CD4-positive, alpha-beta T cell treated with Interferon gamma for 1 hour (primary cell): ENCODE measurements around the gene CRACDL.

Experiments
- DNase-seq: peaks from one replicate; pipeline ENCODE4 v3.0.0-alpha.2; 2020

CRACDL gene

DNA sequence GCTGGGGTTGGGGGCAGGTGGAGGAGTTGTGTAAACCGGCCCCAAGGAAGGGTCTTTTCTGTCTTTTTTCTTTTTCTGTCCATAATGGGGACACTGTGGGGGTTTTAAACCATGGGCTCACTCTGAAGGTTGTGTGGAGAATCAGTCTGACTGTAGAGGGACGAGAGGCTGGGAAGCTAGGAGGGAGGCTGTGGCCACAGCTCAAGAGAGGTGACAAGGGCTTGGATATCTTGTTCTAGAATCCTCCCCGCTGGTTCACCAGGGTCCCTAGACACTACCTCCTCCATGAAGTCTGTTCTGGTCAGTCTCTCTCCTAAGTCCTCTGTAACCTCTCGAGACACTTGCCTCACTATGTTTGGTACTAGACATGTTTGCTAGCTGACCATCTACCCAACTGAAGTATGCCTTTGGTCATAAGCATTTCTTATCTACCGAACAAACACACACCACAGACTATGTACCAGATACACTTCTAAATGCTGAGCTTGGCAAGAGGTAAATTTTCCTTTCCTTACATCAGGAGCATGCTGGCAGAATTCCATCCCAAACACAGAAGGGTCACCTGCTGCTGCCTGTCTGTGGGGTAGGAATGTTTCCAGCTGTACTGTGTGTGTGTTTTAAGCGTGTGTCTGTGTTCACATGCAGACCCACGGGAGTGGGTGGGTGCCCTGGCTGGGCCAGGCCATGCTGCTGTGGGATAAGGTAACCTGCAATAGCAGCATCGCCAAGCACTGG, 135.5 kb downstream of the CRACDL start:
- no peak for DNase-seq

DNA sequence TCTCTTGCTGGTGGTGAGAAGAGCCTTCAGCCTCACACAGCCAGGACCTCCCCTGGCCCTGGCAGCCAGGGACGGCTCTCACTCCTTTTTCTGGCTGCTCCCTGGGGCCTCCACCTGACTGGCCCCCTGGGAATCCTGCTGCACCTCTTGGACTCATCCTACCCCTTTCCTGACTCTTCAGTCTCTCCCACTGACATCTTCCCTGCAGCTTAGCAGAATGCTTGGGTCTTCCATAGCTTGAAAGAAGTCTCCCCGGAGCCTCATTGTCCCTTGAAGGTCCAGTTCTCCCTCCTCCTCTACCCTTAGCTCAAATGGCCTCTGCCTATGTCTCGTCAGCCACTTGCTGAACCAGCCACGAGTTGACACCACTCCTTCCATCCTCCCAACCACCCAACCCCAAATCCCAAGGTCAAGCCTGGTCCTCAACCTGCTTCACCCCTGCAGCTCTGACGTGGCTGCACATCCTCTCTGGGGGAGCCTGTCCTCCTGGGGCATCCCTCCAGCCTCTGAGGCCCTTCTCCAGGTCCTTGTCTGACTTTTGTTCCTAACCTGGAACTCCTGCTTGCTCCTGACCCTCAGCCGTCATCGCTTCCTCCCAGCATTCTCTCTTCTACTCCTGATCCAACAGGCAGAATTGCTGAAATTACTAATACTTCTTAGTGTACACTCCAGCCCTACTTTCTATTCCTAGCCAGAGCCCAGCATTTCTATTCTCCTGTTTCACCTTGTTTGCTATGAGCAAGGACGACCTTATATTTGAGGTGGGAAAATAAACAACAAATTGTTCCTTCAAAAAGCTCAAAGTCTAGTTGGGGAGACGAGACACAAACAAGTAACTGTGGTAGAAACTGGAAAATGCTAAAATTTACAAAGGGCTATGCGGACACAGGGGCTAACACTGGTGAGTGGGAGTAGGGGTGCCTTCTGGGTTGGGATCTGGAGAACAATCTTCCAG, 136.4 kb downstream of the CRACDL start:
- DNase-seq: no peak

DNA sequence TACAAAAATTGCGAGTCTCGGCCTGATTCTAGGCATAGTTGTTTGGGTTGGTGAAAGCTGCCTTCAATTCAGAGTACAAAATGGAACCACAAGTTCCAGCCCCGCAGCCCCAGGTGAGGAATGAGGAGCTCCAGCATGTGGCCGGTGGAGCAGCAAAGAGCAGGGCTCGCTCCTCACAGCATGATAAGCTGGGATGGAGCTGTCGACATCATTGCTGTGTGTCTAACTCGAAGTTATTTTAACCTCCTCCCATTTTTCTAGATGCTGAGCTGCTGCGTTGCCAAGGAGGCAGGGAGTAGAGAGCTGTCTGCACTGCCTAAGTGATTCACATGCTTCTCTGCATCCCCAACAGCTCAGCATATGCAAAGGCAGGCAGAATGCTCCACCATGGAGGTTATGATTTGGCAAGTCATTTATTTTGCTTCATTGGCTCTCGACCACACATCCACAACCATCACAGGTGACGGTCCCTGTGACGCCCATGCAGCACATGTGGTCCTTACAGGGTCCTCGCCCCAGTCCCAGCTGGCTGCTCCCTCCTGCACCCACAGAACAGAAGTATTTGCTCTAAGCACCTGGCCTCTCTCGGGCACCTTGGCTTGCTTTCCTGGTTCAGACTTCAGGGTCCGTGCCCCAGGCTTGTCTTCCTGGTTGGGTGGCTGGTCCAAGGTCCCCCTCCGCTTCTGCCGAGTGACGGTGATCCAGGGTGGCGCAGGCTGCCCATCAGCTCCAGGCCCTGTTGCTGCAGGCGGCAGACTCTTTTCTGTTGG, 139.1 kb downstream of the CRACDL start:
- no peak for DNase-seq

DNA sequence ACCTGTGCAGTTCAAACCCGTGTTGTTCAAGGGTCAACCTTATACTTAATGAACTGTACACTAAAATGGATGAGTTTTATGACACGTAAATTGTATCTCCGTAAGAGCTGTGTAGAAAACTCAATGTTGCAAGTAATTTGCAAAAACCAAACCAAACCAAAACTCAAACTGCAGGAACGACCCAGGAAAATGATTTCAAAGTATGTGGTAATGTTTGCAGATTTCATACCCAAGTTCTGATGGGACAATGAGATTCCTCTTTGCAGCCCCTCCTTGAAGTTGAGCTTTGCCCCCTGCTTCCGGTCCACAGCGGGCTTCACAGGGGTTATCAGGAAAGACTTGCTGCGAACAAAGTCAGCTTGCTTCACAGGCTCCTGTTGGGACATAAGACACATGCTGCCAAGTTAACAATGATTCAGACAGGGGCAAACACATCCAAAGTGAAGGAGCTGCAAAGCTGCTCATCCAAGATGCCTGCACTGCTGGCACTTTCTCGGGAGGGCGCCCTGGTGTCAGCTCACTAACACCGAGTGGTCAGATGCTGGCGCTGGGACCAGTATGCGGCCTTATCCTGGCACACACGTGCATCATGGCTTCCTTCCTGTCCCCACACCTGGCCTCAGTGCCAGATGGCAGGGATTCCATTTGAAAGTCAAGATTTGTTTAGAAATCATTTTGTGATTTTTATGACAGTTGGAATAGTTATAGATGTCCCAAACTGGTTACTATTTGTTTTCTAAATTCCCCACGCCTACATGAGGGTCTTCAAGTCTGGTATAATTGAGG, 139.9 kb downstream of the CRACDL start:
- no peak for DNase-seq

DNA sequence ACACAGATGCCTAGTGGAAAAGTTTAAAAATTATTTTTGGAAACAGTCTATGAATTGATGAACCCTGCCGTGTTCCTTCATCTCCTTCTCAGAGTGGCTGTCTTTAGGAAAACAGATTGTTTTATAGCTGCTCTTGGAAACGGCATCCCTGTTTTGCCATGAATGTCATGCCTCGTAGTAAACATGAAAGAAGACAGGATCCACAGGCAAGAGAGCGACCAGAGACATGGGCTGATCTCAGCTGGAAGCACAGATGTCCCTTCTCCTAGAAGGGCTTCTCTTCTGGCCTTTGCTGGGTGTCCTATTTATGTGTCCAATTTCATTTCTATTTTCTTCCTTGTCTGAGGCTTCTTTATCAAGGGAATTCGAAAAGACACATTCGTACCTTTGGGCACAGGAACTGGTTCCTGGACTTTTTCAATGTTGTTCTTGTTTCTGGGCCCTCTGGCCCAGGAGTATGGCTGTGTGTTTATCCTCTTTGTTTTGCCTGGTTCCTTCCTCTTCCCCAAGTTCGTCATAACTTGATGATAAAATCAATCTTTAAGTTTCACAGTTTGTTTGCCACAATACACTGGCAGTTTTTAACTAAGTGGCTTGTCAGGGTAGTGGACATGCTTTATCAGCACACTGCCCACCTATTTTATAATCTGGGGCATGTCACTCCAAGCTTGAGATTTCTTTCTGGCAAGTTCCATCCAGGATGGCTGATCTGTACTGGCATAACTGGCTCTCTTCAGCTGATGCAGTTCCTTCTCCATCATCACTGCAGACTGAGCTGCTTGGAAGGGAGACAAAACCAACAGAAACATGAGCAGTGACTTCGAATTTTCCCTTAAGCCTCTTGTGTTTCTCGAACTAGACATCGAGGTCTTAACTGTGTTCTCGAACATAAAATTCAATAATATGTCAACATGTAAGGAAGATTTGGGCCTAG, 141.9 kb downstream of the CRACDL start:
- no peak for DNase-seq

DNA sequence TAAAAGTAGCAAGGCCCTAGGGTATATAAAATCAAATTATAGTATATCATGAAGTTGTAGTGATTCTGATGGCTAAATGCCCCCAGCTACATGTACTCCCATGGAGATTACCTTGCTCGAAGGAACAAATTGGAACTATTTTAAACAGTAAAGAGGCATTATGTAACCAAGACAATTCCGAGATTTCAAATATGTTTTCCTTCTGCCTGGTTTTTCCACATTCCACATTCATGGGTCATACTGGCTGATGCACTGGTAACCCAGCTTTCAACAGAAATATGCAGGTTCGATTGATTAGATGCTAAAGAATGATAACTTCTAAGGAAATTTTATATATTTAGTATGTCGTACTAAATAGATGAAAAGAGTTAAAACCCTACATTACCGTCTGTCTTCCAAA, 142.8 kb downstream of the CRACDL start:
- no peak for DNase-seq

DNA sequence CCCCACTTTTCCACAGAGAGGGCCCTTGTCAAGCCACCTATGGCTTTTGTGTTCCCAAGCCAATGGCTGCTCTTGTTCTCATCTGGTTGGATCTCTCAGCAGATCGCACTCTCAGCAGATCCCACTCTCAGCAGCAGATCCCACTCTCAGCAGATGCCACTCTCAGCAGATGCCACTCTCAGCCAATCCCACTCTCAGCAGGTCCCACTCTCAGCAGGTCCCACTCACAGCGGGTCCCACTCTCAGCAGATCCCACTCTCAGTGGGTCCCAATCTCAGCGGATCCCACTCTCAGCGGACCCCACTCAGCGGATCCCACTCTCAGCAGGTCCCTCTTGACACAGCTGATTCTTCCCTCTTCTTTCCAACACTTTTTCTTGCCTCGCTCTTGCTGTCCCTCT, 145.8 kb downstream of the CRACDL start:
- no peak for DNase-seq

DNA sequence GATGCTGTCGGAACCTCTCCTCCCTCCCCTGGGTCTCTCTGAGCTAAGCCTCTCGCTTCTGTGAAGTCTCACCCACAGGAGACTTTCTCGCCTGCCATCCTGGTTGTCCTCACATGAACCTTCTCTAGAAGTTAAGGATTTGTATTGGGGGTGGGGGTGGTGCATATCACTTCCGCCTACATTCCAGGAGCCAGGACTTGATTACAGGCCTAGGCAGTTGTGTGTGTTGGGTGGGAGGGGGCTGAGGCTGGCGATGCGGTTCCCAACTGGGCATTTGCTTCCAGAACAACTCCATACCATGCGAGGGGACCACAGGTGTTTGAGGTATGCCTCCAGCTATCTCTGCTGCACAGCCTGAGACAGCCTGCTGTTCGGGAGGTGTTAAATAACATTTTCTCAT, 148.3 kb downstream of the CRACDL start:
- DNase-seq: no peak

DNA sequence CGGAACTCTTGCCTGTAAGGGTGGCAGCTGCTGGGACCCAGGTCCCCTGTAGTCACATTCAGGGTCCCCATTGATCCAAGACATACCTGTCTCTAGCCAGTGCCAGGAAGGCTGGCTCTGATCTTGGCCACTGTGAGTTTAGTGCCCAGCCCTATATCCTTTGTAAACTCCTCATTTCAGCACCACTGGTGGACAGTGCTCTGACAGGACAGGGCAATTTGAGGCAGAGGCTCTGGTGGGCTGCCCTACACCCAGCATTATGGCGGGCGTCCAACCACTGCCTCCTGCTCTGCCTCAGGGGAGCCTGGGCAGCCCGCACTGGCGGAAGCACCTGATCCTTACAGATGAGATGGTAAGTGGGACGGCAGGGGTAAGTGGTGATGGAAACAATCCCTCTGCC, 149.8 kb downstream of the CRACDL start:
- no peak for DNase-seq

DNA sequence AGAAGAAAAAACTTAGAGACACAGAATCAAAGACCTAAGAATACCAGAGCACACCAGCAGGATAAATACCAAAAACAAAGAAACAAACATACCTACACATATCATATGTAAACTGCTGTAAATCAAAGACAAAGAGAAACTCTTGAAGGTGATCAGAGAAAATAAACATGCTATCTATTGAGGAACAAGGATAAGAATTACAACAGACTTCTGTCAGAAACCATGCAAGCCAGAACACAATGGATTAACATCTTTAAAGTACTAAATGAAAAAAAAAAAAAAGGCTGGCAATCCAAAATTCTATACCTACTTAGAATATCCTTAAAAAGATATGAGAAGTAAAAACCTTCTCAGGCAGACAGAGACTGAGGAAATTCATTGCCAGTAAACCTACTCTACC, 153.5 kb downstream of the CRACDL start:
- DNase-seq: no peak

DNA sequence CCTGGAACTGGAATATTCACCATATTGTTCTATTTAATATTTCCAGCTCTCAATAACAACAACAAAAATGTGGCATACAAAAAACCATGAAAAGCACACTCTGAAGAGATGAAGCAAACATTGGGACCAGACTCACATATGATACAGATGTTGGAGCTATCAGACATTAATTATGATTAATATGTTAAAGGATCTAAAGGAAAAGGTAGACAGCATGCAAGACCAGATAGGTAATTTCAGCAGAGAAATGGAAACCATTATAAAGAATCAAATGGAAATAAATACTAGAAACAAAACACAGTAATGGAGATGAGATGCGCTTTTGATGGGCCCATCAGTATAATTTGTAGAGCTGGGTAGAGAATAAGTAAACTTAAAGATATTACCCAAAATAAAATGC, 154.2 kb downstream of the CRACDL start:
- no peak for DNase-seq

DNA sequence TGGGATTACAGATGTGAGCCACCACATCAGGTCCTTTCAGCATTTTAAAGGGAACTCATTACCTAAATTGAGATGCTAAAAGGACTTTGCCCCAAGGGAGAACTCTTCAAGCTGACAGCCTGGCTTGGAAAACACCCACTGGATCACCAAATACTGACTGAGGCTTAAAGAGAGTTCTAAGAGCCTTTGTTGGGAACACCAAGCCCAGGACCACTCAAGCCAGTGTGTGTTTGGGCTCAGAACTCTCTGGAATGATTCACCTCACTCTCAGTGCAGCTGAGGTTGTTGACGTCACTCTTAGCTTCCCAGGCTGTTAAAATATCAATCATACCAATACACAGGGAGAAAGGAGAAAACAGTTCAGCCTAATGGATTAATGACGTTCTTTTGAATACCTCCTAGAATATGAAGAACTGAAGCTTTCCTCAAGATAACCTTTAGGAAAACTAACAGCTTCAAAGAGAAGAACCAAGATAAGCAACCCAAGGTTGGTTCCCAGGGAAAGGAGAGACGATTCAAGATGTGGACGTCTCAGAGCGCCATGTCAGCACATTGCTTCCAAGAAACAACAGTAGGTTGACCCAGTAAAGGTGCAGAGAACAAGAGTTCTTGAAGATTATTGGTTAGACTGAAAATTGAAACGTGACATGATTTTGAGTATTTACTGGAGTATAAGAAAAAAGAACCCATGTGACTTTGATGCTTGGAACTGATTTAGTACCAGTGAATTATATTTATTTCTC, 157.1 kb downstream of the CRACDL start:
- no peak for DNase-seq

DNA sequence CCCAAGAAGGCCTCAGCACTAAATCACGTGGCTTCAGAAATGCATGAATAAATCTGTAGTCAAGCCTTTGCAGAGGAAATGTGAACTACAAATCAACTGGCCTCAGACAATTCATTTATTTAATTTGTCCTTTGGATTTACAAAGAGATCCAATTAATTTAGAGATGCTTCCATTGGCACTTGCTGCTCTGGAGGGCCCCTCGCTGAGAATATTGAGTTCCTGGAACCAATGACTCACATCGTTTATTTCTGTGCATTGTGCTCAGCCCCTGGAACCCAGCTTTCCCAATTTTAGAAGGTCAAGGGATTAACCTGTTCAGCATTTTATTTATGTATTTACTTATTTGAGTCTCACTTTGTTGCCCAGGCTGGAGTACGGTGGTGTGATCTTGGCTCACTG, 157.9 kb downstream of the CRACDL start:
- DNase-seq: no peak

DNA sequence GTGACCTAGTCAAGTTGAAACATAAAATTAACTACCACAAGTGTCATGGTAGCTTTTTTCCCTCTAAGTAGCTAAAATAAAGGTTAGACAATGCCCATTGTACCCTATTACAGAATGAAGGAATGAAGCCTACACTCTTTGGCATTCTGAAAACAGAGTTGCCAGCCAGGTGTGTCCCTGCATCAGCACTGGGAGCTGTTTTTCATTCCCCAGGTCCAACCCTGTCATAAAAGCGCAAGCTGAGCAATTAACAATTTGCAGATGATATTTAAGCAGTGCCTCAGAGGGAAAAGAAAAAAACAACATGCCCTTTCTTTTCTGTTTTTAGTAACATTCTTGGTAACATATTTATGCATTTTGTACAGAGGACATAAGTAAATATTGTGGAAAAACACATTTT, 158.3 kb downstream of the CRACDL start:
- no peak for DNase-seq

DNA sequence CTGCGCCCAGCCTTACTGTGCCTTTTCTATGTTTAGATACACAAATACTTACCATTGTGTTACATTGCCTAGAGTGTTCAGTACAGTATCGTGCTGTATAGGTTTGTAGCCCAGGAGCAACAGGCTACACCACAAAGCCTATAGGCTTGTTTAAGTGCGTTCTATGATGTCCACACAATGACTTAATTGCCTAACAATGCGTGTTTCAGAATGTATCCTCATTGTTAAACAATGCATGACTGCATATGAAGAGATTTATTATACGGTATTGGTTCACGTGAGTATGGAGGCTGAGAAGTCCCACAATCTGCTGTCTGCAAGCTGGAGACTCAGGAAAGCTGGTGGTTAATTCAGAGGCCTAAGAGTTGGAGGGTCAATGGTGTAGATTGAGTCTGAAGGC, 158.9 kb downstream of the CRACDL start:
- no peak for DNase-seq

DNA sequence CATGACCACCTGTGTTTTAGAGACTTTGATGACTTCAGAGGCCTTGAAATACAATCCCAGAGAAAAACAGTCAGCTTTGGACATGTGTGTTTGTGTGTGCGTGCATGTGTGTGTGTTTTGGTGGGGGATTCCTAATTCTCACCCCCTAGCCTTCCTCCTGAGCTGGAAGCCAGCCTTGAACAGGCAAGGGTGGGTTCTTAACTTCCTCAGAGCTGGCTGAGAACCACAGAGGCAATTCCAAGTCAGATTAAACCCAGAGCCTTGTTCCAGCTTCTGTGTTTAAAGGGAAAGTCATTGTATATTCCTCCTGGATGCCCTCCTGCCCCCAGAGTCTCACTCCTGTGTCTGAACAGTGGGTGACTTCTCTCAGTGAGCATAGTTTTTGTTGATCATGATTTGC, 159.9 kb downstream of the CRACDL start:
- DNase-seq: no peak

DNA sequence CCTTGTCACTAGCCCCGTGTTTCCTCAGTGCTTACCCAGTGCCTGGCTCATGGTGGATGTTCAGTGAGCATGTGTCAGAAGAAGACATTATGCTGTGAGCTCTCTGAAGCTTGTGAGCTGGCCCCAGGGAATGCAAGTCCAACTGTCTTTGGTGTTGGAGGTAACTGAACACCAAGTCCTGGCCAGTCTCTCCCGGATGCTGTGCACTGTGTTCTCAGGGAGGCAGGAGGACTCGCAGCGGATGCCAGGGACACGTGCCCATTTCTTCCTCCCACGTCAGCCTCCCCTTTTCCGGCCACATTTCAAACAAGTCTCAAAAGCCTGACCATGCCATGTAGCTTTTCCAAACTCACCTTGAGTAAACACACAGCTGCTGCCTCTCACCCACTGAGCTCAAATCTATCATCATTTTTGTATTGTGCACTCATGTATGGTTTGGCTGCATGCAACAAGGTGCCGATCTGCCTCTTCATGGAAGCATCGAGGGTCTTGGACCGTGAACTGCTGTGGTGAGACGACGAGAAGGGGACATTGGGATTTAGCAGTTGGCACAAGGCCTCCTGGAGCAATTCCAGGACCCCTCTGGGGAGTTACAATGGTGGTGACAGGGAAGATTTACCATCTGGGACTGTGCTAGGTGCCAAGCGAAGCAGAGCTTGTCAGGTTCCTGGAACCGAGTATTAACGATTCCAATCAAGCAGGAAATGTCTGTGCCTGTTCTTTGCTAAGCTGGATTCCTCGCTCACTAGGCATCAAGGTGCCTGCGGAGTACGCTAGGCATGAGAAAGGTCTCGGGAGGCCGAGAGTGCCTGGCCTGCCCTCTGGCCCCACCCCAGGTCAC, 160.7 kb downstream of the CRACDL start:
- DNase-seq: no peak

DNA sequence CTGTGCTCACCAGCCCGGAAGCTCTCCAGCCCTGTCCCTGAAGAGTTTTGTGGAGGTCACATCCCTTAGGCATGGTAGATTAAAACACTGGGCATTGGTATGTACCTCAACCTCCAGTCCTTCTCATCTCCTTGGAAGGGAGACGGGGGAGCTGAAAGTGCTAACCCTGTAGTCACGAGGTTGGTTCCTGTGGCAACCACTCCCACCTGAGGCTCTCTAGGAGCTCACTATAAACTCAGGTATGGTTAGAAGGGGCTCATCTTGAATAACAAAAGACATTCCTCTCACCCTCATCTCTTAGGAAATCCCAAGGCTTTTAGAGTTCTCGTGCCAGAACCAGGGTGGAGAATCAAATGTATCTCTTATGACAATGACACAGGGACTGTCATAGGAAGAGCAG, 162.1 kb downstream of the CRACDL start:
- no peak for DNase-seq

DNA sequence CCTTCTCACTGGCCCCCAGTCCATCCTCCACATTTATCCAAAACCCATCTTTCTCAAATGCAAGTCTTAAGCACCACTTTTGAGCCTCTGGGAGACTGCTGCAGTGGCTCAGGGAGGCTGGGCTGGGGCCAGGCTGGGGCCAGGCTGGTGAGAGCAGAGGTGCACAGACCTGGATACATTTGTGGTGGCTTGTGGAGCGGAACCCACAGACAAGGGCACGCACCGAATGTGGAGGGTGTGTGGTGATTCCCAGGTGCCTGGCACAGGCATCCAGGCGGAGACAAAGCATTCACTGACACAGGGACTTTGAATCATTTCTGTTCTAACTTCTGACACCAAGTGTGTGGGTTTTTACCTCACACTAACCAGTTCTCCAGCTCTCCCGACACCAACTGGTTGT, 162.9 kb downstream of the CRACDL start:
- DNase-seq: no peak

DNA sequence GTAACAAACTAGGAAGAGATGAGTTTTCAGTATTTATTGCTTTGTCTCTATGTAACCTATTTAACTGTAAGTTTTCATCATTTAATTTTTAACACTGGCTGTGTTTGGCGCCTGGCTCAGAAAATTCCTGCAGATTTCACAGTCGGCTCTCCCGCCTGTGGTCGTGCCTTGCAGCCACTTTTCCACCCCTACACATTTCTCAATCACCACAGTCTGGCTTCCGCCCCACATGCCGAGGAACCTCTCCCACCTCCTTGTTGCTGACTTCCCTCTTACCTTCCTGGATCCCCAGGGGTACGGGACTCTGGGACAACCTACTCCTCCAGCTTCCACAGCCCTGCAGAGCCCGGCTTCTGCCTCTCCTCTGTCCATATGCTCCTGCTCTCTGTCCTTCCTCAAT, 163.5 kb downstream of the CRACDL start:
- no peak for DNase-seq
